SK-N-SH (cell line): Measurements from ENCODE around the gene TMOD2. TPM values are rescaled to one million over a fixed set of nuclear protein-coding genes. Genes with fewer than 3 reads are reported as not detected.

Experiments
- CTCF ChIA-PET: fragments of 300-600, 350-600 bp; formaldehyde crosslinking; extraction: SDS; loops from one replicate; lab custom pipeline; 2021; lab: Yijun Ruan, JAX
- POLR2A ChIA-PET: fragments of 350-600 bp; sonication (Branson Sonifier 250); formaldehyde crosslinking; extraction: SDS; loops from one replicate; lab custom pipeline; 2020; ENCODE audit warnings: antibody characterized with exemption, inconsistent platforms; lab: Yijun Ruan, JAX
- DNase-seq: peaks from one replicate; pipeline ENCODE4 v3.0.0; 2012
- H2AFZ ChIP-seq: fragments of 200-600 bp; sonication (generic); 2 replicates; pipeline ENCODE4 v1.8.1; 2016; ENCODE audit warnings: antibody characterized with exemption, mild to moderate bottlenecking, low read depth
- H3F3A ChIP-seq: fragments of 200-600 bp; sonication (generic); replicated peaks from 2 replicates; pipeline ENCODE3; 2016; ENCODE audit warnings: antibody characterized with exemption, mild to moderate bottlenecking; ENCODE audit not compliant: insufficient read depth
- H3K27ac ChIP-seq, 2 experiments: fragments of 200-500 bp in 1 of 2; fragments of 200-600 bp in 1 of 2; sonication (Bioruptor generic) in 1 of 2; sonication (generic), shearing (Covaris generic) in 1 of 2; 2 replicates each; pipeline versions ENCODE4 v1.5.1 to v1.6.1; 2014 to 2016; ENCODE audit warnings: low read depth in 2 of 2, inconsistent platforms in 1 of 2, low read length in 1 of 2, mild to moderate bottlenecking in 1 of 2, mixed read lengths in 1 of 2
- H3K27me3 ChIP-seq: fragments of 200-600 bp; sonication (generic), shearing (Covaris generic); 2 replicates; pipeline ENCODE4 v1.6.1; 2016; ENCODE audit warnings: mixed run types; ENCODE audit not compliant: insufficient read depth
- H3K36me3 ChIP-seq, 2 experiments: fragments of 200-500 bp in 1 of 2; fragments of 200-600 bp in 1 of 2; sonication (Bioruptor generic) in 1 of 2; sonication (generic) in 1 of 2; replicated peaks in 1 of 2; 2 replicates each; pipeline versions ENCODE3 to v1.5.1; 2014 to 2016; ENCODE audit warnings: low read length in 1 of 2, mild to moderate bottlenecking in 1 of 2; ENCODE audit not compliant: insufficient read depth in 2 of 2, control insufficient read depth in 1 of 2
- H3K4me1 ChIP-seq, 2 experiments: fragments of 200-500 bp in 1 of 2; fragments of 200-600 bp in 1 of 2; sonication (Bioruptor generic) in 1 of 2; sonication (generic), shearing (Covaris generic) in 1 of 2; 2 replicates each; pipeline versions ENCODE4 v1.5.1 to v1.6.1; 2014 to 2016; ENCODE audit warnings: low read depth in 1 of 2, low read length in 1 of 2, mixed run types in 1 of 2; ENCODE audit not compliant: insufficient read depth in 2 of 2, control insufficient read depth in 1 of 2
- H3K4me2 ChIP-seq: fragments of 200-600 bp; sonication (generic), shearing (Covaris generic); 2 replicates; pipeline ENCODE4 v1.6.1; 2017; ENCODE audit warnings: mixed run types
- H3K4me3 ChIP-seq, 2 experiments: fragments of 200-500 bp in 1 of 2; fragments of 200-600 bp in 1 of 2; sonication (Bioruptor generic) in 1 of 2; sonication (generic), shearing (Covaris generic) in 1 of 2; 2 replicates each; pipeline versions ENCODE4 v1.5.1 to v1.8.1; 2014 to 2016; ENCODE audit warnings: low read depth in 2 of 2, inconsistent platforms in 1 of 2, low read length in 1 of 2, mild to moderate bottlenecking in 1 of 2, mixed read lengths in 1 of 2, moderate library complexity in 1 of 2
- H3K79me2 ChIP-seq: fragments of 200-600 bp; sonication (generic); 2 replicates; pipeline ENCODE4 v1.8.1; 2017; ENCODE audit warnings: mild to moderate bottlenecking; ENCODE audit not compliant: insufficient read depth
- H3K9ac ChIP-seq: fragments of 200-600 bp; sonication (generic); 2 replicates; pipeline ENCODE4 v1.6.1; 2017; ENCODE audit warnings: mixed run types
- H3K9me2 ChIP-seq: fragments of 200-600 bp; sonication (generic); 2 replicates; pipeline ENCODE4 v1.6.1; 2017; ENCODE audit warnings: mixed run types
- H3K9me3 ChIP-seq: fragments of 200-600 bp; sonication (generic); 2 replicates; pipeline ENCODE4 v1.6.1; 2017; ENCODE audit warnings: mixed run types, mild to moderate bottlenecking, moderate library complexity
- H4K20me1 ChIP-seq: fragments of 200-600 bp; sonication (generic); 2 replicates; pipeline ENCODE4 v1.6.1; 2017; ENCODE audit warnings: mild to moderate bottlenecking, mixed run types; ENCODE audit not compliant: insufficient read depth
- CTCF ChIP-seq: fragments of 200-600 bp; sonication (generic); IDR thresholded peaks from 2 replicates; pipeline ENCODE4 v1.6.1; 2017; ENCODE audit warnings: antibody characterized with exemption, mild to moderate bottlenecking, moderate library complexity
- FOSL2 ChIP-seq: IDR thresholded peaks from 2 replicates; pipeline ENCODE4 v1.4.0; 2012; ENCODE audit warnings: low read depth, mild to moderate bottlenecking, moderate library complexity, borderline replicate concordance
- GATA2 ChIP-seq: sonication (generic); formaldehyde crosslinking; IDR thresholded peaks from 2 replicates; pipeline ENCODE4 v1.5.0; 2020; ENCODE audit warnings: mild to moderate bottlenecking, missing genetic modification reagents
- MAX ChIP-seq: IDR thresholded peaks from 2 replicates; pipeline ENCODE4 v1.4.0; 2012; ENCODE audit warnings: low read depth
- NFIC ChIP-seq: IDR thresholded peaks from 2 replicates; pipeline ENCODE4 v1.4.0; 2012; ENCODE audit warnings: borderline replicate concordance
- PBX3 ChIP-seq: IDR thresholded peaks from 2 replicates; pipeline ENCODE4; 2012
- POLR2AphosphoS5 ChIP-seq: IDR thresholded peaks from 2 replicates; pipeline ENCODE4 v1.6.1; 2012; ENCODE audit warnings: low read depth, low read length
- RAD21 ChIP-seq: IDR thresholded peaks from 2 replicates; pipeline ENCODE4 v1.6.1; 2012; ENCODE audit warnings: mild to moderate bottlenecking, low read length
- RFX5 ChIP-seq: IDR thresholded peaks from 2 replicates; pipeline ENCODE4 v1.6.1; 2012; ENCODE audit warnings: mild to moderate bottlenecking, improper control_type of control experiment, low read length
- USF1 ChIP-seq: IDR thresholded peaks from 2 replicates; pipeline ENCODE4 v1.4.0; 2012; ENCODE audit warnings: low read depth, borderline replicate concordance
- USF2 ChIP-seq: fragments of 150-350 bp; IDR thresholded peaks from 2 replicates; pipeline ENCODE4 v1.6.1; 2017; ENCODE audit warnings: antibody characterized with exemption, low read length, low read depth, borderline replicate concordance
- WGBS: methylation state at CpG from one replicate; pipeline ENCODE4 v1.1.6; 2017; ENCODE audit warnings: low lambda C conversion rate; 5-methylcytosine and 5-hydroxymethylcytosine counted together
- polyA plus RNA-seq, 3 experiments: library from polyadenylated mRNA; depleted of rRNA; stranded (reverse); fragments of >200 nt; gene quantifications; 2 replicates each; pipeline ENCODE4 v1.2.3, GENCODE V29; 2012

TMOD2 gene
- polyA plus RNA-seq, 1 of the 3 experiments (the other 2 are of a cell fraction) = 2.7 TPM

- POLR2A ChIA-PET = no interaction called here
- TF ChIP-seq USF1 (no peak), PBX3 (no peak), RFX5 (no peak), USF2 (no peak), GATA2 (CRISPR knock-in tag) (no peak), CTCF (no peak), MAX (no peak), FOSL2 (no peak), RAD21 (no peak), NFIC (no peak), POLR2AphosphoS5 (no peak)
- peaks cover 0 to 7% of the 10 kb centered on the region in 2 experiments; a peak in 2 of 4 replicates for H3K4me1 ChIP-seq
- no peak overlapping the region for H3K27ac ChIP-seq
- no peaks in the 10 kb centered on the region for H3K9me3 ChIP-seq
- no peak for DNase-seq
- H3K79me2 ChIP-seq = peaks cover 99% of the 10 kb centered on the region
- H3K9me2 ChIP-seq = no peaks in the 10 kb centered on the region
- H2AFZ ChIP-seq = no peak overlapping the region
- H3K36me3 ChIP-seq = peaks cover 12 to 30% of the 10 kb centered on the region in 2 experiments
- H3K9ac ChIP-seq = no peak overlapping the region
- H3K4me2 ChIP-seq = no peak overlapping the region
- no peaks in the 10 kb centered on the region for H3K27me3 ChIP-seq
- 80% methylated on average over 9 of the region's 10 CpGs for WGBS
- H4K20me1 ChIP-seq = peaks cover 20% of the 10 kb centered on the region
- CTCF ChIA-PET = interaction anchor here (1.5 to 1.8 kb wide), 2 partner anchors 14 to 26 kb away, joined by 3 read pairs; no protein-coding TSS in a partner anchor
- no peaks in the 10 kb centered on the region for H3F3A ChIP-seq
- no peak overlapping the region for H3K4me3 ChIP-seq
These were observed 110.4 kb downstream of the TMOD2 start for GRCh38 chr15:51861557-51862359.
